NCI-H187 (cell line): ENCODE measurements around the gene ZNF423.

ENCODE experiments used
- DNase-seq, 2 experiments: peaks; one replicate each; lab custom pipeline; 2025; lab: John Stamatoyannopoulos, UW

Gene ZNF423

GRCh38 chr16:49822649-49823370, 33.1 kb downstream of the ZNF423 start:
- DNase-seq, result no peak

- DNase-seq, result no peak
These were observed 34.2 kb downstream of the ZNF423 start for GRCh38 chr16:49821614-49822282.

GRCh38 chr16:49821156-49821555, 34.8 kb downstream of the ZNF423 start:
- DNase-seq, result no peak

GRCh38 chr16:49817754-49818507, 38.0 kb downstream of the ZNF423 start:
- DNase-seq, result no peak

- DNase-seq, result no peak
These were observed 39.0 kb downstream of the ZNF423 start for GRCh38 chr16:49816875-49817274.

- no peak for DNase-seq
These were observed 44.1 kb downstream of the ZNF423 start for GRCh38 chr16:49811644-49812334.

GRCh38 chr16:49810831-49811230, 45.1 kb downstream of the ZNF423 start:
- no peak for DNase-seq

GRCh38 chr16:49809561-49809960, 46.4 kb downstream of the ZNF423 start:
- no peak for DNase-seq

- DNase-seq, result no peak
These were observed 46.9 kb downstream of the ZNF423 start for GRCh38 chr16:49809062-49809461.

GRCh38 chr16:49806446-49806845, 49.5 kb downstream of the ZNF423 start:
- no peak for DNase-seq

GRCh38 chr16:49801290-49801689, 54.6 kb downstream of the ZNF423 start:
- DNase-seq, result no peak

- no peak for DNase-seq
These were observed 55.0 kb downstream of the ZNF423 start for GRCh38 chr16:49800876-49801275.

- no peak for DNase-seq
These were observed 55.5 kb downstream of the ZNF423 start for GRCh38 chr16:49800441-49800840.

GRCh38 chr16:49799172-49799571, 56.7 kb downstream of the ZNF423 start:
- DNase-seq, result no peak

GRCh38 chr16:49795513-49795912, 60.4 kb downstream of the ZNF423 start:
- no peak for DNase-seq

- no peak for DNase-seq
These were observed 62.7 kb downstream of the ZNF423 start for GRCh38 chr16:49793244-49793643.

GRCh38 chr16:49789616-49790015, 66.3 kb downstream of the ZNF423 start:
- DNase-seq, result no peak

GRCh38 chr16:49788986-49789385, 66.9 kb downstream of the ZNF423 start:
- no peak for DNase-seq

- DNase-seq, result no peak
These were observed 67.3 kb downstream of the ZNF423 start for GRCh38 chr16:49788572-49788971.

- no peak for DNase-seq
These were observed 68.9 kb downstream of the ZNF423 start for GRCh38 chr16:49786926-49787557.

GRCh38 chr16:49785970-49786369, 69.9 kb downstream of the ZNF423 start:
- DNase-seq, result no peak

- DNase-seq, result no peak
These were observed 73.5 kb downstream of the ZNF423 start for GRCh38 chr16:49782405-49782804.
